Uterus (tissue), 2 donors: ENCODE data around the gene NLRP6.

Experiments used
- CTCF ChIP-seq, 4 experiments: fragments of 200-600 bp in 2 of 4; fragments of 450-650 bp in 2 of 4; sonication (generic) in 2 of 4; IDR thresholded peaks; one replicate each; pipeline ENCODE4 v1.5.1; 2016 to 2019; ENCODE audit warnings: antibody characterized with exemption in 4 of 4, mild to moderate bottlenecking in 2 of 4, moderate library complexity in 1 of 4
- POLR2A ChIP-seq, 2 donors: fragments of 450-650 bp; IDR thresholded peaks; one replicate each; pipeline ENCODE4 v1.6.1; 2016; ENCODE audit warnings: antibody characterized with exemption in 2 of 2, mild to moderate bottlenecking in 1 of 2, moderate library complexity in 1 of 2

- no peak for TF ChIP-seq POLR2A (IDR thresholded peaks at IDR 0.05)
- no peak for TF ChIP-seq CTCF (IDR thresholded peaks at IDR 0.05)
These were observed 54.7 kb downstream of the NLRP6 start for GRCh38 chr11:332651-333480.
